Neural cell (in vitro differentiated cells): ENCODE data around the gene CPNE4. TPM values are rescaled to one million over a fixed set of nuclear protein-coding genes. Genes with fewer than 3 reads are reported as not detected.

ENCODE experiments used
- H2AFZ ChIP-seq: fragments of 200-600, 300-800 bp; sonication (generic), shearing (Covaris generic); 2 replicates; pipeline ENCODE4 v1.6.0; 2014; ENCODE audit warnings: low read depth, mild to moderate bottlenecking, antibody characterized with exemption, low read length, moderate library complexity
- H3F3A ChIP-seq: fragments of 200-600 bp; shearing (Covaris generic); 2 replicates; pipeline ENCODE4 v1.6.1; 2016; ENCODE audit warnings: mild to moderate bottlenecking, moderate library complexity, mixed read lengths, antibody characterized with exemption, low read length; ENCODE audit not compliant: insufficient read depth, poor library complexity, severe bottlenecking
- H3K27ac ChIP-seq: fragments of 200-600, 300-800 bp; sonication (generic), shearing (Covaris generic); 2 replicates; pipeline ENCODE4 v1.5.1; 2014; ENCODE audit warnings: mild to moderate bottlenecking, low read length, moderate library complexity
- H3K27me3 ChIP-seq: fragments of 300-800, 200-600 bp; sonication (generic), shearing (Covaris generic); 2 replicates; pipeline ENCODE4 v1.6.0; 2014; ENCODE audit warnings: mild to moderate bottlenecking, low read depth, low read length, moderate library complexity; ENCODE audit not compliant: insufficient read depth
- H3K36me3 ChIP-seq: fragments of 300-800, 200-600 bp; sonication (generic), shearing (Covaris generic); 2 replicates; pipeline ENCODE4 v1.5.1; 2014; ENCODE audit warnings: mild to moderate bottlenecking, antibody characterized with exemption, low read length, moderate library complexity; ENCODE audit not compliant: insufficient read depth
- H3K4me2 ChIP-seq: fragments of 300-800, 200-600 bp; sonication (generic), shearing (Covaris generic); 2 replicates; pipeline ENCODE4 v1.6.0; 2014; ENCODE audit warnings: mild to moderate bottlenecking, low read length
- H3K4me3 ChIP-seq: fragments of 300-800, 200-600 bp; sonication (generic), shearing (Covaris generic); 2 replicates; pipeline ENCODE4 v1.5.1; 2014; ENCODE audit warnings: mild to moderate bottlenecking, low read length, moderate library complexity
- H3K79me2 ChIP-seq: fragments of 200-600 bp; shearing (Covaris generic); replicated peaks from 2 replicates; pipeline ENCODE4 v1.6.0; 2014; ENCODE audit warnings: mild to moderate bottlenecking, low read length, moderate library complexity; ENCODE audit not compliant: insufficient read depth
- H3K9ac ChIP-seq: fragments of 300-800, 200-600 bp; sonication (generic), shearing (Covaris generic); 2 replicates; pipeline ENCODE4 v1.6.1; 2016; ENCODE audit warnings: mild to moderate bottlenecking, low read length, mixed read lengths
- H3K9me2 ChIP-seq: fragments of 200-600 bp; shearing (Covaris generic); 2 replicates; pipeline ENCODE4 v1.6.1; 2016; ENCODE audit warnings: mild to moderate bottlenecking, low read length, mixed read lengths; ENCODE audit not compliant: insufficient read depth
- H3K9me3 ChIP-seq: fragments of 200-600, 300-800 bp; sonication (generic), shearing (Covaris generic); 2 replicates; pipeline ENCODE4 v1.6.1; 2016; ENCODE audit warnings: mild to moderate bottlenecking, mixed run types, low read length, moderate library complexity, mixed read lengths
- H4K20me1 ChIP-seq: fragments of 200-600 bp; shearing (Covaris generic); 2 replicates; pipeline ENCODE4 v1.6.1; 2016; ENCODE audit warnings: mild to moderate bottlenecking, mixed run types; ENCODE audit not compliant: insufficient read depth
- EP300 ChIP-seq: fragments of 450-650 bp; conservative IDR thresholded peaks from 2 replicates; pipeline ENCODE4 v1.6.1; 2014; ENCODE audit warnings: antibody characterized with exemption, mild to moderate bottlenecking, moderate library complexity; ENCODE audit not compliant: poor library complexity, severe bottlenecking
- EZH2 ChIP-seq: fragments of 200-600, 300-800 bp; shearing (Covaris generic), sonication (generic); IDR thresholded peaks from 2 replicates; pipeline ENCODE4 v1.6.1; 2014; ENCODE audit warnings: antibody characterized with exemption, low read length, borderline replicate concordance, mild to moderate bottlenecking; ENCODE audit not compliant: insufficient read depth, poor library complexity, severe bottlenecking
- MXI1 ChIP-seq: fragments of 450-650 bp; conservative IDR thresholded peaks from 2 replicates; pipeline ENCODE4 v1.6.1; 2014; ENCODE audit warnings: antibody characterized with exemption, mild to moderate bottlenecking; ENCODE audit not compliant: poor library complexity, severe bottlenecking
- POLR2AphosphoS5 ChIP-seq: IDR thresholded peaks from 2 replicates; pipeline ENCODE4 v1.6.1; 2012
- RAD21 ChIP-seq: fragments of 450-650 bp; conservative IDR thresholded peaks from 2 replicates; pipeline ENCODE4 v1.6.1; 2014; ENCODE audit warnings: antibody characterized with exemption, mild to moderate bottlenecking, moderate library complexity
- SMC3 ChIP-seq: fragments of 450-650 bp; conservative IDR thresholded peaks from 2 replicates; pipeline ENCODE4 v1.6.1; 2014; ENCODE audit warnings: antibody characterized with exemption, mild to moderate bottlenecking, moderate library complexity; ENCODE audit not compliant: poor library complexity
- TAF1 ChIP-seq: IDR thresholded peaks from 2 replicates; pipeline ENCODE4 v1.6.1; 2012; ENCODE audit warnings: low read depth
- polyA plus RNA-seq: library from polyadenylated mRNA; depleted of rRNA; stranded (reverse); fragments of >200 nt; gene quantifications from 2 replicates; pipeline ENCODE4 v1.2.3, GENCODE V29; 2014
- TF ChIP-seq, protein P1 (sequence below): IDR thresholded peaks from 2 replicates; pipeline ENCODE4 v1.6.1; 2012; ENCODE audit warnings: borderline replicate concordance
- TF ChIP-seq, protein P2 (sequence below): fragments of 450-650 bp; IDR thresholded peaks from 2 replicates; pipeline ENCODE4 v1.5.1; 2014; ENCODE audit warnings: antibody characterized with exemption, mild to moderate bottlenecking, moderate library complexity; ENCODE audit not compliant: poor library complexity, severe bottlenecking

The CPNE4 gene
- polyA plus RNA-seq, 1 donor from 2014 or later: 0.59 TPM

DNA sequence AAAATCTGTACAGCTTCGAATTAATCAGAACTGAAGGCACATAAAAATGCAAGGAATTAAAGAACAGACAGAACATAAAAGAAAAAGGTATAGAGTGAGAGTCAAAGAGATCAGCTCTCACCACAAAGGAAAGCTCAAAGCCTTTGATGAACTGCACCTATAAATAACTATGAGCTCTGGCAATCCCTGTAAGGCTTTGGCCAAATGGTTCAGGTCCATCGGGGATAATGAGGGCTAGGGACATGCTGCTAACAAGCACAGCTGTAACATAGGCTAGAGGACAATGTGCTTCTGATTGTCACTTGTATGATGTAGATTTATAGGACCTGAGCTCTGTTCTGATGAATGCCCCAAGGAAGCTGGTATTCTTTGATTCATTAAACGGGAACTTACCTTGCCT lies 418.1 kb downstream of the CPNE4 start:
- no peak overlapping the region for H3K4me2 ChIP-seq
- H3K9me2 ChIP-seq: no peaks in the 10 kb centered on the region
- TF ChIP-seq, protein P1, sequence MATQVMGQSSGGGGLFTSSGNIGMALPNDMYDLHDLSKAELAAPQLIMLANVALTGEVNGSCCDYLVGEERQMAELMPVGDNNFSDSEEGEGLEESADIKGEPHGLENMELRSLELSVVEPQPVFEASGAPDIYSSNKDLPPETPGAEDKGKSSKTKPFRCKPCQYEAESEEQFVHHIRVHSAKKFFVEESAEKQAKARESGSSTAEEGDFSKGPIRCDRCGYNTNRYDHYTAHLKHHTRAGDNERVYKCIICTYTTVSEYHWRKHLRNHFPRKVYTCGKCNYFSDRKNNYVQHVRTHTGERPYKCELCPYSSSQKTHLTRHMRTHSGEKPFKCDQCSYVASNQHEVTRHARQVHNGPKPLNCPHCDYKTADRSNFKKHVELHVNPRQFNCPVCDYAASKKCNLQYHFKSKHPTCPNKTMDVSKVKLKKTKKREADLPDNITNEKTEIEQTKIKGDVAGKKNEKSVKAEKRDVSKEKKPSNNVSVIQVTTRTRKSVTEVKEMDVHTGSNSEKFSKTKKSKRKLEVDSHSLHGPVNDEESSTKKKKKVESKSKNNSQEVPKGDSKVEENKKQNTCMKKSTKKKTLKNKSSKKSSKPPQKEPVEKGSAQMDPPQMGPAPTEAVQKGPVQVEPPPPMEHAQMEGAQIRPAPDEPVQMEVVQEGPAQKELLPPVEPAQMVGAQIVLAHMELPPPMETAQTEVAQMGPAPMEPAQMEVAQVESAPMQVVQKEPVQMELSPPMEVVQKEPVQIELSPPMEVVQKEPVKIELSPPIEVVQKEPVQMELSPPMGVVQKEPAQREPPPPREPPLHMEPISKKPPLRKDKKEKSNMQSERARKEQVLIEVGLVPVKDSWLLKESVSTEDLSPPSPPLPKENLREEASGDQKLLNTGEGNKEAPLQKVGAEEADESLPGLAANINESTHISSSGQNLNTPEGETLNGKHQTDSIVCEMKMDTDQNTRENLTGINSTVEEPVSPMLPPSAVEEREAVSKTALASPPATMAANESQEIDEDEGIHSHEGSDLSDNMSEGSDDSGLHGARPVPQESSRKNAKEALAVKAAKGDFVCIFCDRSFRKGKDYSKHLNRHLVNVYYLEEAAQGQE: no peak
- no peak for TF ChIP-seq SMC3
- TF ChIP-seq, protein P2, sequence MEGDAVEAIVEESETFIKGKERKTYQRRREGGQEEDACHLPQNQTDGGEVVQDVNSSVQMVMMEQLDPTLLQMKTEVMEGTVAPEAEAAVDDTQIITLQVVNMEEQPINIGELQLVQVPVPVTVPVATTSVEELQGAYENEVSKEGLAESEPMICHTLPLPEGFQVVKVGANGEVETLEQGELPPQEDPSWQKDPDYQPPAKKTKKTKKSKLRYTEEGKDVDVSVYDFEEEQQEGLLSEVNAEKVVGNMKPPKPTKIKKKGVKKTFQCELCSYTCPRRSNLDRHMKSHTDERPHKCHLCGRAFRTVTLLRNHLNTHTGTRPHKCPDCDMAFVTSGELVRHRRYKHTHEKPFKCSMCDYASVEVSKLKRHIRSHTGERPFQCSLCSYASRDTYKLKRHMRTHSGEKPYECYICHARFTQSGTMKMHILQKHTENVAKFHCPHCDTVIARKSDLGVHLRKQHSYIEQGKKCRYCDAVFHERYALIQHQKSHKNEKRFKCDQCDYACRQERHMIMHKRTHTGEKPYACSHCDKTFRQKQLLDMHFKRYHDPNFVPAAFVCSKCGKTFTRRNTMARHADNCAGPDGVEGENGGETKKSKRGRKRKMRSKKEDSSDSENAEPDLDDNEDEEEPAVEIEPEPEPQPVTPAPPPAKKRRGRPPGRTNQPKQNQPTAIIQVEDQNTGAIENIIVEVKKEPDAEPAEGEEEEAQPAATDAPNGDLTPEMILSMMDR: no peak
- no peak for TF ChIP-seq EZH2
- no peak for TF ChIP-seq TAF1
- no peak for TF ChIP-seq EP300
- no peak for TF ChIP-seq POLR2AphosphoS5
- TF ChIP-seq RAD21: no peak
- H3F3A ChIP-seq: no peaks in the 10 kb centered on the region
- H3K9me3 ChIP-seq: no peaks in the 10 kb centered on the region
- H3K36me3 ChIP-seq: no peaks in the 10 kb centered on the region
- no peak overlapping the region for H2AFZ ChIP-seq
- H3K9ac ChIP-seq: no peak overlapping the region
- no peak overlapping the region for H3K27ac ChIP-seq
- no peaks in the 10 kb centered on the region for H4K20me1 ChIP-seq
- no peak overlapping the region for H3K4me3 ChIP-seq
- no peaks in the 10 kb centered on the region for H3K27me3 ChIP-seq
- H3K79me2 ChIP-seq: no peaks in the 10 kb centered on the region

DNA sequence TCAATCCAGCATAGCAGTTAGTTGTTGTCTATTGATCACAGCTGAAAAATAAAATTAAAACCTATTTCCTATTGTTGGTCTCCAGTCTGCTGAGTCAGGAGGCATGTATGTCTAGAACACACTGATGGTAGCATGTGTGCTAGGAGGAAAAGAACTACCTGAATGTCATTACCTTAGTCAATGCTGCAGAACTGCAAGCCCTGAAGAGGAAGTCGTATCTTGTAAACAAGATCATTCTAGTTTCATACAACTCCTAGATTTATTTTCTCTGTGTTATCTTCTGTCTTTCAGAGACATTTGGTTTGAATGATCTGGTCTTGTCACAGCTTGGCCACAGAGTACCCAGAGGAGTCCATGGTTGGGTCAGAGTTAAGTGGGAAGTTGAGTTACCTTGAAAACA lies 422.1 kb downstream of the CPNE4 start:
- H3K36me3 ChIP-seq: no peaks in the 10 kb centered on the region

DNA sequence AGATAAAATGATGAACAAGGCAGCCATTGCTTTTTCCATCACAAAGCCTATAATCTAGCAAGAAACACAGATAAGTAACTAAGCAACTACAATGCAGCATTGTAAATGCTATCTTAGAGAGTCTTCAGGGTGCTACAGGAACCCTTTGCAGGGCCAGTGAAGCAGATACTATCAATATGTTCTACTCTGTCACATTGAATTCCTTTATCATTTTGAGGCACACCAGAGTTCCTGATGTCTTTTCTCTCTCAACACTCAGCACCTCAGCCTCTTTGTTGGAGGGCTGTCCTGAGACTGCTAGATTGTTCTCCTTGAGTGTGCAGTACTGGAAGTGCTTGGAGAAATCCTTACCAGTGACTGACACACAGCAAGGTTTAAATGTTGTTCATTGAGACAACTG lies 424.6 kb downstream of the CPNE4 start:
- Histone ChIP-seq H3K4me3 (no peak overlapping the region), H3K9me3 (no peaks in the 10 kb centered on the region), H4K20me1 (no peaks in the 10 kb centered on the region), H3K9me2 (no peaks in the 10 kb centered on the region), H3K79me2 (no peaks in the 10 kb centered on the region), H3K9ac (no peak overlapping the region), H3K36me3 (no peaks in the 10 kb centered on the region), H2AFZ (no peak overlapping the region), H3K4me2 (no peak overlapping the region), H3K27ac (no peak overlapping the region), H3K27me3 (no peaks in the 10 kb centered on the region), H3F3A (no peaks in the 10 kb centered on the region)
- TF ChIP-seq, protein P2: no peak
- no peak for TF ChIP-seq MXI1
- TF ChIP-seq POLR2AphosphoS5: no peak
- TF ChIP-seq TAF1: no peak
- TF ChIP-seq EZH2: no peak
- TF ChIP-seq SMC3: no peak
- no peak for TF ChIP-seq EP300
- TF ChIP-seq, protein P1: no peak
- TF ChIP-seq RAD21: no peak

More for the DNA sequence above, 422.1 kb downstream of the CPNE4 start:
- H3K9me2 ChIP-seq: no peaks in the 10 kb centered on the region
- H3K27me3 ChIP-seq: no peaks in the 10 kb centered on the region
- H2AFZ ChIP-seq: no peak overlapping the region
- H4K20me1 ChIP-seq: no peaks in the 10 kb centered on the region
- H3K4me2 ChIP-seq: no peak overlapping the region
- no peak overlapping the region for H3K4me3 ChIP-seq
- no peak for TF ChIP-seq EZH2
- no peak for TF ChIP-seq TAF1
- TF ChIP-seq EP300: no peak
- no peak for TF ChIP-seq SMC3
- TF ChIP-seq RAD21: no peak
- no peak overlapping the region for H3K9ac ChIP-seq
- no peak overlapping the region for H3K27ac ChIP-seq
- no peaks in the 10 kb centered on the region for H3K79me2 ChIP-seq
- H3K9me3 ChIP-seq: no peaks in the 10 kb centered on the region
- H3F3A ChIP-seq: no peaks in the 10 kb centered on the region
